ENCODE results near the gene ABHD6.

GRCh38 chr3:58340594-58341244 is 103.1 kb downstream of the ABHD6 start:
- TF ChIP-seq CTCF (IDR thresholded peaks at IDR 0.05; ENCODE audit: poor library complexity) (no peak), EZH2 (IDR thresholded peaks at IDR 0.05; ENCODE audit: borderline replicate concordance) (no peak)
